HG02678 (cell line): Measurements from ENCODE around the gene RBM3.

Experiments
- ATAC-seq: cut with Tn5 transposase; IDR thresholded peaks from one replicate; pipeline ENCODE4 v1.9.1; 2021; ENCODE audit warnings: mild to moderate bottlenecking, moderate library complexity; ENCODE audit not compliant: unreplicated experiment

Gene RBM3

DNA sequence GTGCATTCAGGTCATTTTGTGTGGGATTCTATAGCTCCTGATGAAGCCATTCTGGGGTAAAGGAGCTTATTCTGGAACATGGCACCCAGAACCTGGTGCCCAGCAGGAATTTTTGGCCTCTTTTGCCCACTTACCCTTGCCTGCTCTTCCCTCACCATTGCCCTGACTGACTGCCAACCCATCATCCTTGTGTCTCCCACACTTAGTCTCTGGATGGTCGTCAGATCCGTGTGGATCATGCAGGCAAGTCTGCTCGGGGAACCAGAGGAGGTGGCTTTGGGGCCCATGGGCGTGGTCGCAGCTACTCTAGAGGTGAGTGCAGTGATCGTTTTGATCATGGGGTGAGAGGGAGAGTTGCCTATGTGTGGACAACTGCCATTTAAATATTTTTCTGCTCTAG, 1.8 kb downstream of the RBM3 start:
- ATAC-seq: no peak

DNA sequence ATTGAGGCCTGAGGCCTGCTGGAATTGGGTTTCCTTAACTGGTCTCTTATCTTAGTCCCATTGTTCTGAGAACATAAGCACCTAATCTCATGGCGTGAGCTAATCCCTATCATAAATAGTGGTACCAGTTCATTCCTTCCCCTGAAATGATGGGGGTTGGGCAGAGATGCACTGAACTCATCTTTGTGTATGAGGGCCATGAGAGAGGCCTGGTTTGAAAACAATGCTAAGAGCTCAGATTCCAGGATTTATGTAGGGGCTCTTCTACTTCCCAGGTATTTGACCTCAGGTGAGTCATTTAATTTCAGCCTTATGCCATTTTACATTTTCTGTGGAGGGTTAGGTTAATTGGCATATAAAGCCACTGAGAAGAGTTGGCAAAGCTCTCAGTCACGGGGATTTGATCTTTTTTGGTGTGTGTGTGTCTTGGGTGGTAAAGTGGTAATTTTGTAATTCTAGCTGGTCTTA, 4.4 kb downstream of the RBM3 start:
- ATAC-seq: no peak

DNA sequence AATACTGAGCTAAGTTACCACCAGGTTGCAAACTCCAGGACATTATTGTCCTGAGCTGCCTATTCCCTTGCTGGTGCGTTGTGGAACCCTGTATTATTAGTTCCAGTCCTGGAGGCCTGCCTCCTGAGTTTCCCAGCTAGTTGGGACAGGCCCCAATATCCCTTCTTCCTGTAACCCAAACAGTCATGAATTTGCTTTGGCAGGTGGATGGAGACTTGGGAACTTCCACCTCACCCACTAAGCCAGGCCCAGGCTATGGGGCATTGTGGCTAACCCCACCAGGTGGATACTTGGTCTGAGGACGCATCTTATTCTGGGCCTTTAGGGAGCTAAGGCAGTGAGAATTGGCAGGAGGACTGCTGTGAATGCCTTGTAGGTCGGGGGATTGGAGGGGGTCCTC, 5.0 kb downstream of the RBM3 start:
- ATAC-seq: no peak

DNA sequence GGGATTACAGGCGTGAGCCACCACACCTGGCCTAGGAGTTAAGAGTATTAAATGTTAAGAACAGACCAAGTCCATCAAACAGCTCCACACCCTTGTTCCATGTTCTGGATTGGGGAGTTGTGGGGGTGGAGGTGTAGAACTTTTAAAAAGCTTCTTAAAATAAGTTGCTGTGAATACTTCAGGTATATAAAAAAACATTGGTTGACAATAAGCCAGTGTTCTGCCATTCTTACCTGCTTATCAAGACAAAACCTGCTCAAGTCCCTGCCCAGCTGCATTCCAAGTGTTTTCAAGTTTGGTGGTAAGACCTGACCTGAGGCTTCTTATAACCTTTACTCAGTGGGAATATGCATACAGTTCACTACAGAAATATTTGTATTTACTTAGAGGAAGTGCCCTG, 6.4 kb downstream of the RBM3 start:
- no peak for ATAC-seq

DNA sequence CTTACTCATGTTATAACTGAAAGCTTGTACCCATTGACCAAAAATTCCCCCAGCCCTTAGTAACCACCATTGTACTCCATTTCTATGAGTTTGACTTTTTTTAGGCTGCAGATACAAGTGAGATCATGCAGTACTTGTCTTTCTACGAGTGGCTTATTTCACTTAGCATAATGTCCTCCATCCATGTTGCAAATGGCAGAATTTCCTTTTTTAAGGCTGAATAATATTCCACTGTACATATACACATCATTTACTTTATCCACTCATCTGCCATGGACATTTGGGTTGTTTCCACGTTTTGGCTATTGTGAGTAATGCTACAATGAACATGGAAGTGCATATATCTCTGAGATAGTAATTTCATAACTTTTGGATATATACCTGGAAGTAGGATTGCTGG, 10.4 kb downstream of the RBM3 start:
- ATAC-seq: no peak

DNA sequence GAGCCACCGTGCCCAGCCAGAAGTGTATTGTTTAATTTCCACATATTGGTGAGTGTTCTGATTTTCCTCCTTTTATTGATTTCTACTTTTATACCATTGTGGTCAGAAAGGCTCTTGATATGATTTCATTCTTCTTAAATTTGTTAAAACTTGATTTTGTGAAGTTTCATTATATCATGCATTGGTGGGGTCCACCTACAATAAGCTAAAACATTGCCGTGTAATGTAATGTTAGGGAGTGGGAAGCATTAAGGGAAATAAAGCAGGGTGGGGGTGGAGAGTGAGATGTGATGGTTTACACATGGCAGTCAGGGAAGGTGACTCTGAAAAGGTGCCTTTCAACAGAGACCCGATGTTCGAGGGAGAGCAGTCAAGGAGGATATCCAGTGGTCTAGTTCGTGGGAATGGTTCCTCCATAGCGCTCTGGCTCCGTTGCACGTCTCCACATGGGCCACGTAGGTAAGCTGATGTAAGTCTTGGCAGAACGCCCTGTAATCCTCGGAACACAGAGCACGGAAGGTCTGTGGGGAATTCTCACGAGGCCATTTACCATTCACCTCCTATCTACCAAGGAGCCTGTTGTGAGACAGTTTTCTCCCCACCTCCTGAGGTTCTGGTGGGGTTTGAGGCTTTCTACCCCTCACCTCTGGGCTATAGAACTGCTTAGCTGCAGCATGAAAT, 15.3 kb downstream of the RBM3 start:
- no peak for ATAC-seq

DNA sequence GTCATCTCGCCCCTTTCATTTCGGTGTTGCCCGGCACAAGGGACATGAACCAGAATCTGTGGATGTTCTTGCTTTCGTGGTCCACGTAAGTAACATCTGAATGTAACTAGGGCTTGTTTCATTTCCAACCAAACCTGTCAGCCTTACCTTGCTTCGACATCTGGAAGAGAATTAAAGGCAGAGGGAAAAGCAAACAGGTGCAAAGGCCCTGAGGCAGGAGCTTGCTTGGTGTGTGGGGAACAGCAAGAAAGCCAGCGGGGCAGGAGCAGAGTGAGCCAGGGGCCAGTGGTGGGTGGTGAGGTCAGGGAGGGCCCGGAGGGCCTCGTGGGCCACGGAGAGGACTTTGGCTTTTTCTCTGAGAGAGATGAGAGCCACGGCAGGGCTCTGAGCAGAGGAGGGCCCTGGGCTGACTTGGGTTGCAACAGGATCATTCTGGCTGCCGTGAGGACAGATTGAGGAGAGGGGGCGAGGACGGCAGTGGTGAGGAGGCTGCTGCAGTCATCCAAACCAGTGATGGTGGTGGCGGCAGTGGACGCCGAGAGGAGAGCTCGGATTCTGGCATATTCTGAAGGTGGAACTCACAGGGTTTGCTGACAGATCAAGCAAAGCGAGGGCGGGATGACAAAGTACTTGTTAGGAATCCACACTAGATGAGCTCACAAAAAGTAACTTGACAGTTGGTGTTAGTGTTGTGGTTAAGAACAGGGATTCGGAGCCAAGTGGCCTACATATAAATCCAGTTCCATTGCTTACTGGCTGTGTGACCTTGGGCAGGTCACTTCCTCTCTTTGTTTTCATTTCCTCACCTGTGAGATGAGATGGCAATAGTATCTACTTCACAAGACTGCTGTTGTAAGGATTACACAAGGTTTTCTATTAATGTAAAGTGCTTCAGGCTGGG, 16.2 kb downstream of the RBM3 start:
- ATAC-seq: no peak

DNA sequence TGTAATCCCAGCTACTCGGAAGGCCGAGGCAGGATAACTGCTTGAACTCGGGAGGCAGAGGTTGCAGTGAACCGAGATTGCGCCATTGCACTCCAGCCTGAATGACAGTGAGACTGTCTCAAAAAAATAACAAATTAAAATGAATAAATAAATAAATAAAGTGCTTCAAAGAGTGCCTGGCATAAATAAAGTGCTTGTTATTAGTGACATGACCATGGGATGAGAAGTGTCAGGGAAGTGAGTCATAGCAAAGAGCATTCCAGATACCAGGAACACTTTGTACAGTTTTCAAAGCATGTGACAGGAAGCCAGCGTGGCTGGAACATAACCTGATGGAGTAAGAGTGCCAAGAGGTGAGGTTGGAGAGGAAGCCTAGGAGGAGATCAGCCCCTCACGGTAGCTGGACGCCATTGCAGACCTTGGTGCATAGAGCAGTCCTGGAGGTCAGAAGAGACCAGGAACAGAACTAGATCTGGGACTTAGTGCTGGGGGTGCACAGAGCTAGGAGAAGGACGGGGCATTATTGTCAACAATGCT, 17.0 kb downstream of the RBM3 start:
- no peak for ATAC-seq

DNA sequence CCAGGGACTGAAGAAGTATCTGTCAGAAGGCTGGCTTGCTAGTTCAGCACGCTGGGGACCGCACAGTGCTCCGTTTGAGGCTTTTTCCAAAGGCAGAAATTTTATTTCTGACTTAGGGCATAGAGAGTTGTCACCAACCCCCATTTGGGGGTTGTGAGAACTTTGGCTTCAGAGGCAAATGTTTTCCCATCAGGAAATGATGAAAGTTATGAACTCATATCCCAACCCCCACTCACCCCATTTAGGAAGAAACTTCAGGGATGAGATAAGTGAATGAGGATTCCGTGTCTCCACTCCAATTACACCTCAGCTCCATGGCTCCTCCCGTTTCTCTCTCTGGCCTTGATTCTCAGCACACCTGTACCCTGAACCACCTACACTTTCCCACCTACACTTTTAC, 18.7 kb downstream of the RBM3 start:
- ATAC-seq: no peak

DNA sequence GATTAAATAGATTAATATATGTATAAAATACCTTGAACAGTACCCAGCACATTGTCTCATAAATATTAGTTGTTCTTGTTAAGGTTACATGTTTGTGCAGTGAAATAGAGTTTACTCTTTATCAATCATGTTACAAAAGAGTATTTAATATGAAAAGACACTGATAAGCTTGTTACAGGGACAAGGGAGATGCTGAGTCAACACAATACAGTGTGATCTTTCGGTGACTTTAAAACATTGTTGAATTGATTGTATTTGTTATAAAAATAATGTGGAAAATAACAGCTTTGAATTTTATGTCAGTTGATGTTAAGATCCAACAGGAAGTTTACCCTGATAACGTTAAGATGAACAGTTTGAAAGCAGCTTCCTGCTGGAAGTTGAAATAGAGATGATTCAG, 21.6 kb downstream of the RBM3 start:
- no peak for ATAC-seq

DNA sequence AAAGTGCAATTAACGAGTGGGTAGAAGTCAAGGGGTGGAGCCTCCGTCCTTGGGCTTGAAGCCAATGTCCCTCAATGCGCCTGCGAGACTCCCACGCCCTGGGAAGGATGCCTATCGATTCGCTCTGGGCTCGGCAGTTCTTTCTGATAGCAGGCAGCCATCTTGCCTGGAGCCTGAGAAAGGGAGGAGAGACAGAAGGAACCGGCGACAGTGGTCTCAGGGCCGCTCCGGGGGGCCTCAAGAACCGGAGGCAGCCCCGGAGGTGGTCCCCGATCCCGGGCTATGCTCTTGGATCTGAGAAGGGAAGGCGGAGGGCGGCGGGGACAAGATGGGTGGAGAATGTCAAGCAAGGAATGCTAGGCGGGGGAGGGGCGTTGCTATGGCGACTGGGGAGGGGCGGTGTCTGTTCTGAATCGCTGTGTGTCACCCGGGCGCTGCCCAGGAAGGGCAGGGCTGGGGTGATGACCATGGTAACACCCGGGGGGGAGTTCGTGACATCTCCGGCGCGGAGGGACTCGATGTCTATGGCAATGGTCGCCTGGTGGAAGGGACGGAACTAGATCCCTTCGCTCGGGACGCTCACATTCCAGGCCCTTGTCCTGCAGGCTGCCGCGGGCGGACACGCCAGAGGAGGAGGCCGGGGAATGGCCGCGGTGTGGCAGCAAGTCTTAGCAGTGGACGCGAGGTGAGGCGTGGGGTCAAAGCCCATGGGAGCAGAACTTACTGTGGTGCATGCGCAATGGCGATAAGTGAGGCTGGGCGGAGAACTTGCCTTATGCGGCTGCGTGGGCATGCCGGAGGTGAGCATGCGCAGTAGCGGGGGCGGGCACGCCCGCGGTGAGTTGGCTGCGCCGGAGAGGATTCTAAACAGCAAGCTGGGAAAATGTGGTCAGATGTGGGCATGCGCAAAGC, 23.3 kb downstream of the RBM3 start, which contains the start of gene WDR13:
TSS of gene WDR13 (plus strand) at position 140 of the 912 bp plus-strand sequence. CDS start at position 645, 505 bp downstream.
- ATAC-seq: peak; percentile 72

DNA sequence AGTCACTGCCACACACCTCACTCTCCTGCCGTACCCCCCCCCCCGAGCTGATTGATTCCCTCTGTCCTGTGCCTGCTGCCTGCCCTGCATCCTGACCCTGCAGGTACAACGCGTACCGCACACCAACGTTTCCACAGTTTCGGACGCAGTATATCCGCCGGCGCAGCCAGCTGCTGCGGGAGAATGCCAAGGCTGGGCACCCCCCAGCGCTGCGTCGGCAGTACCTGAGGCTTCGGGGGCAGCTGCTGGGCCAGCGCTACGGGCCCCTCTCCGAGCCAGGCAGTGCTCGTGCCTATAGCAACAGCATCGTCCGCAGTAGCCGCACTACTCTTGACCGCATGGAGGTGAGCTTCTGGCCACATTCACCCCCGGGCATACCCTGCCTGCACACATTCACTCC, 24.3 kb downstream of the RBM3 start:
- ATAC-seq: no peak

DNA sequence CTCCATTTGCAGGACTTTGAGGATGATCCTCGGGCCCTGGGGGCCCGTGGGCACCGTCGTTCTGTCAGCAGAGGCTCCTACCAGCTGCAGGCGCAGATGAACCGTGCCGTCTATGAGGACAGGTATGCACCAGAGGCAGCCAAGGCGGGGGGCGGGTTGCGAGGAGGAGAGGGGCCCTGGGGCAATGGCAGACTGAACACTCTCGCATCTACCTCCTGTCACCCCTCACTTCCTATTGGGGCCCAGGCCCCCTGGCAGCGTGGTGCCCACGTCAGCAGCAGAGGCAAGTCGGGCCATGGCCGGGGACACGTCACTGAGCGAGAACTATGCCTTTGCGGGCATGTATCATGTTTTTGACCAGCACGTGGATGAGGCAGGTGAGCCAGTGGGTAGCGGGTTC, 25.1 kb downstream of the RBM3 start:
- no peak for ATAC-seq

DNA sequence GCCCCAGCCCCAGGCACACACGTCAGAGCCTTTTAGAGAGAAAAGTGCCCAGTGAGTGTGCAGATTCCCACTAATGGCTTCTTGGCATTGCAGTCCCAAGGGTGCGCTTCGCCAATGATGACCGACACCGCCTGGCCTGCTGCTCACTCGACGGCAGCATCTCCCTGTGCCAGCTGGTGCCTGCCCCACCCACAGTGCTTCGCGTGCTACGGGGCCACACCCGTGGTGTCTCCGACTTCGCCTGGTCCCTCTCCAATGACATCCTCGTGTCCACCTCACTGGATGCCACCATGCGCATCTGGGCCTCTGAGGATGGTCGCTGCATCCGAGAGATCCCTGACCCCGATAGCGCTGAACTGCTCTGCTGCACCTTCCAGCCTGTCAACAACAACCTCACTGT, 25.9 kb downstream of the RBM3 start:
- no peak for ATAC-seq

DNA sequence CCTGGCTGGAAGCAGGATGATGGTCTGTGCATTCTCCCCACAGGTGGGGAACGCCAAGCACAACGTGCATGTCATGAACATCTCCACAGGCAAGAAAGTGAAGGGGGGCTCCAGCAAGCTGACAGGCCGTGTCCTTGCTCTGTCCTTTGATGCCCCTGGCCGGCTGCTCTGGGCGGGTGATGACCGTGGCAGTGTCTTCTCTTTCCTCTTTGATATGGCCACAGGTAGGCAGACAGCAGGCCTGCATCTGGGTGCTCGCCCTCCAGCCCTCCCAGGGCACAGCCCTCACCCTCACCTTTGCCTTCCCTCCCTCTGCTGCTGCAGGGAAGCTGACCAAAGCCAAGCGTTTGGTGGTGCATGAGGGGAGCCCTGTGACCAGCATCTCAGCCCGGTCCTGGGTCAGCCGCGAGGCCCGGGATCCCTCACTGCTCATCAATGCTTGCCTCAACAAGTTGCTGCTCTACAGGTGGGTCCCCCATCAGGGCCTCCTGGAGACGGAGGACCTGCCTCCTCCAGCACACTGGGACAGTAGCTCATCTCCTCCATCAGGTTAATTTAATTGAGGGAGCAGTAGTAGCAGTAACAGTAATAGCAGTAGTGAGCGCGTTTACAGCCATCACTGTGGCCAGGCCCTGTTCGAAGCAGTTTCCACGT, 27.6 kb downstream of the RBM3 start:
- ATAC-seq: no peak

DNA sequence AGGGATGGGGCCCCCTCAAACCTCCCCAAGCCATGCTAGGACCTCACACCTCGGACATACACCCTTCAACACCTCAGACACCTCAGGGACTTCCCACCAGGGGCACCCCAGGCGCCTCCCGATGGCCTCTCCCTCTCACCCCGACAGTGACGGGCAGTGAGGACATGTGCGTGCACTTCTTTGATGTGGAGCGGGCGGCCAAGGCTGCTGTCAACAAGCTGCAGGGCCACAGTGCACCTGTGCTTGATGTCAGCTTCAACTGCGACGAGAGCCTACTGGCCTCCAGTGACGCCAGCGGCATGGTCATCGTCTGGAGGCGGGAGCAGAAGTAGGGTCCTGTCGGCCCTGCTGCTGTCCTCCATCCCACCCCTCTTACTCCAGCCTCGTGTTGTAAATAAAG, 30.4 kb downstream of the RBM3 start:
- no peak for ATAC-seq

DNA sequence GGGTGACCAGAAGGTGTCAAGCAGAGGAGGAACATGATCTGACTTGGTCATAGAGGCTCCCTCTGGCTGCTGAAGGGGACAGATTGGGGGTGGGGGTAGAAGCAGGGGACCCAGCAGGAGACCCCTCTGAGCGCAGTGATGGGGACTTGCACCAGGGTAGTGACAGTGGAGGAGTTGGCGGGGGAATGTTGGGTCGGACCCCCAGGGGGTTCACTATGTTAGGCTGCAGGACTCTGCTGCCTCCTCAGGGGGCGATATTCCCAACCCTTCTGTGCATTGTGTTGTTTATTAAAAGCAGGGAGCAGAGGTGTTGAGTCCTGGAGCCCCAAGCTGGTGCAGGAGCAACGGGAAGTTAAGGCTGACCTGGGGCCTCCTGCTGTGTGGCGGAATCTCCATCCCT, 31.8 kb downstream of the RBM3 start:
- ATAC-seq: no peak

DNA sequence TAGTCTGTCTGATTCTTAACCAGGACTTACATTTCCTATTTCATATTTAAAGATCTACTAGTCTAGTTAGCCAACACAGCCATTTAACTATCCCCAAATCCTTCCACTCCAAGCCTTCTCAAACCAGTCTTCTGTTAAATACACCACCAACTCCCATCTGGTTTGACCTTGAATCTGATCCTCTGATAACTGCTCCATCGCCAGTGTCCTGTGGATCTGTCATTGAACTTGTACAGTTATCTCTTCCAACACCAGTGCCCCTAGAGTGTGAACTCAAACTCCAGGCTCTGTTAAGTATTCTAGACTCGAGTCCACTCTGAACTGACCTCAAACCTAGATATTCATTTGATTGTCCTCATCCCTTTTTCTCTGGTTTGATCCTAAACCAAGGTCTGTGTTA, 37.4 kb downstream of the RBM3 start:
- no peak for ATAC-seq

DNA sequence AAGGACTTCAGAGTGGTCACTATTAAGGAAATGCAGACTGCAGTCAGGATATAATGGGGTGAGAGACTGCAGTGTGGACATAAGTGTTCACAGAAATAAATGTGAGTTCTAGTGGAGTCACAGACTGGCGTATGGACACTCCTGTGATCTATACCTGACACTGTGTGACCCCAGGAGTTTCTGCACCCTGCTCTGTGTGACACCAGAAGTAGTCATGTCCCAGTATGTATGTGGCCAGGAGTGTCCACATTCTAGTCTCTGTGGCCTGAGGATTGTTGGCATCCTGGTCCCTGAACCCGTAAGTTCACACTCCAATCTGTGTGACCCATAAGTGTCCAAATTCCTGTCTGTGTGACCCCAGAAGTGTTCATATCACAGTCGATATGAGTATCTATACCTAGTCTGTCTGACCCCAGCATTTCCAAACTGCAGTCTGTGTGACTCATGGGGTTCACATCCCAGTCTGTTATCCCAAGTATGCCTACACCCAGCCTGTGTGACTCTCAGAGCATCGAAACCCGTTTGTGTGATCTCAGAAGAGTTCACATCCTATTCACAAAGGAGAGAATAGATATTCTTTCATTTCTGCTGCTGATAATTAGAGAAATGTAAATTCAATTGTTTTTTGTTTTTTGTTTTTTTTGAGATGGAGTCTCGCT, 39.3 kb downstream of the RBM3 start:
- no peak for ATAC-seq

DNA sequence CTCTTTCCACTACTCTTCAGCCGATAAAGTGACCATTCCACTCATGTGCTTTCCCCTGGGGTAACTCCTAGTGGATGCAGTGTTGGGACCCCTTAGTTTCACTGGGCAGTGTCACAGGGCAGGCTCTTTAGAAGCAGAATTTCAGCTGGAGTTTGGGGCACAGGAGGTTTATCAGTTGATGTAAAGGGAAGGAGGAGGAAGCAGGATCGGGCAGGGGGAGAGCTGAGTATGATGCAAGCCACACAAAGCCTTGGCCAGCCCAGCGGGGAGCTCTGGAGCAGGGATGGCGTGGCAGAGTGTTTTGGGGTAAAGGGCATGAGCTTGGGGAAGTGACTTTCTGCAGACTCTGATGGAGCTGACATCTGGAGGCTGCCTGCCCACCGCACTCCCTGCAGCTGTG, 42.3 kb downstream of the RBM3 start:
- ATAC-seq: no peak
